Measurements from ENCODE around the gene SERP2.

Gene SERP2

GRCh38 chr13:44400736-44401135, 27.1 kb downstream of the SERP2 start:
- no peaks in the 10 kb centered on the region for H3K9me3 ChIP-seq (ENCODE audit: control insufficient read depth, low read length)
- no peak for TF ChIP-seq CTCF (IDR thresholded peaks at IDR 0.05)
- peaks cover 17% of the 10 kb centered on the region for H3K4me1 ChIP-seq
- H3K79me2 ChIP-seq: no peaks in the 10 kb centered on the region
- H3K27me3 ChIP-seq (ENCODE audit: control insufficient read depth, insufficient read depth, low read length): no peaks in the 10 kb centered on the region
- no peak overlapping the region for H2AFZ ChIP-seq
- H3K4me2 ChIP-seq (ENCODE audit: low read length): no peak overlapping the region
- no peaks in the 10 kb centered on the region for H3K36me3 ChIP-seq (ENCODE audit: control insufficient read depth, insufficient read depth, low read length)
- H3K9ac ChIP-seq: no peak overlapping the region
- no peak overlapping the region for H3K4me3 ChIP-seq (ENCODE audit: low read depth, low read length)
- no peak overlapping the region for H3K27ac ChIP-seq

GRCh38 chr13:44401577-44401976, 28.0 kb downstream of the SERP2 start:
- no peaks in the 10 kb centered on the region for H3K9me3 ChIP-seq (ENCODE audit: control insufficient read depth, low read length)
- H2AFZ ChIP-seq: no peak overlapping the region
- H3K9ac ChIP-seq: no peak overlapping the region
- no peaks in the 10 kb centered on the region for H3K36me3 ChIP-seq (ENCODE audit: control insufficient read depth, insufficient read depth, low read length)
- no peak overlapping the region for H3K4me3 ChIP-seq (ENCODE audit: low read depth, low read length)
- H3K79me2 ChIP-seq: no peaks in the 10 kb centered on the region
- H3K4me1 ChIP-seq: peaks cover 14% of the 10 kb centered on the region
- no peak overlapping the region for H3K4me2 ChIP-seq (ENCODE audit: low read length)
- no peaks in the 10 kb centered on the region for H3K27me3 ChIP-seq (ENCODE audit: control insufficient read depth, insufficient read depth, low read length)
- H3K27ac ChIP-seq: no peak overlapping the region
- TF ChIP-seq CTCF (IDR thresholded peaks at IDR 0.05): no peak

- H3K4me3 ChIP-seq (ENCODE audit: low read depth, low read length): no peak overlapping the region
- H3K27me3 ChIP-seq (ENCODE audit: control insufficient read depth, insufficient read depth, low read length): no peaks in the 10 kb centered on the region
- H2AFZ ChIP-seq: peak overlapping the region; percentile 68
- H3K4me1 ChIP-seq: peaks cover 14% of the 10 kb centered on the region
- peak overlapping the region; percentile 63 for H3K27ac ChIP-seq
- H3K9me3 ChIP-seq (ENCODE audit: control insufficient read depth, low read length): no peaks in the 10 kb centered on the region
- no peak for TF ChIP-seq CTCF (IDR thresholded peaks at IDR 0.05)
- no peaks in the 10 kb centered on the region for H3K36me3 ChIP-seq (ENCODE audit: control insufficient read depth, insufficient read depth, low read length)
- no peaks in the 10 kb centered on the region for H3K79me2 ChIP-seq
- H3K4me2 ChIP-seq (ENCODE audit: low read length): no peak overlapping the region
- no peak overlapping the region for H3K9ac ChIP-seq
Observed at GRCh38 chr13:44402899-44403445, 29.3 kb downstream of the SERP2 start.

GRCh38 chr13:44403461-44404056, 29.9 kb downstream of the SERP2 start:
- peaks cover 14% of the 10 kb centered on the region for H3K4me1 ChIP-seq
- TF ChIP-seq CTCF (IDR thresholded peaks at IDR 0.05): no peak
- H3K9ac ChIP-seq: no peak overlapping the region

More at GRCh38 chr13:44403461-44404056, 29.9 kb downstream of the SERP2 start:
- Histone ChIP-seq H3K9me3 (ENCODE audit: control insufficient read depth, low read length) (no peaks in the 10 kb centered on the region), H2AFZ (peak overlapping the region; percentile 68), H3K27ac (peak overlapping the region; percentile 63), H3K27me3 (ENCODE audit: control insufficient read depth, insufficient read depth, low read length) (no peaks in the 10 kb centered on the region), H3K4me3 (ENCODE audit: low read depth, low read length) (no peak overlapping the region), H3K79me2 (no peaks in the 10 kb centered on the region), H3K4me2 (ENCODE audit: low read length) (no peak overlapping the region), H3K36me3 (ENCODE audit: control insufficient read depth, insufficient read depth, low read length) (no peaks in the 10 kb centered on the region)
